Measurements from ENCODE around the gene NCBP3. TPM values are rescaled to one million over a fixed set of nuclear protein-coding genes. Genes with fewer than 3 reads are reported as not detected.

Gene NCBP3
- total and polyA plus RNA-seq, 9 of the 15 experiments (the other 6 are each of a cell fraction or from before 2014, with no cell fraction given), result 3.1 to 25.5 (median 20.5) TPM

GRCh38 chr17:3892095-3892998 lies 46.3 kb upstream of the NCBP3 start (continued):
- TF ChIP-seq, protein P1, sequence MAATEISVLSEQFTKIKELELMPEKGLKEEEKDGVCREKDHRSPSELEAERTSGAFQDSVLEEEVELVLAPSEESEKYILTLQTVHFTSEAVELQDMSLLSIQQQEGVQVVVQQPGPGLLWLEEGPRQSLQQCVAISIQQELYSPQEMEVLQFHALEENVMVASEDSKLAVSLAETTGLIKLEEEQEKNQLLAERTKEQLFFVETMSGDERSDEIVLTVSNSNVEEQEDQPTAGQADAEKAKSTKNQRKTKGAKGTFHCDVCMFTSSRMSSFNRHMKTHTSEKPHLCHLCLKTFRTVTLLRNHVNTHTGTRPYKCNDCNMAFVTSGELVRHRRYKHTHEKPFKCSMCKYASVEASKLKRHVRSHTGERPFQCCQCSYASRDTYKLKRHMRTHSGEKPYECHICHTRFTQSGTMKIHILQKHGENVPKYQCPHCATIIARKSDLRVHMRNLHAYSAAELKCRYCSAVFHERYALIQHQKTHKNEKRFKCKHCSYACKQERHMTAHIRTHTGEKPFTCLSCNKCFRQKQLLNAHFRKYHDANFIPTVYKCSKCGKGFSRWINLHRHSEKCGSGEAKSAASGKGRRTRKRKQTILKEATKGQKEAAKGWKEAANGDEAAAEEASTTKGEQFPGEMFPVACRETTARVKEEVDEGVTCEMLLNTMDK (IDR thresholded peaks at IDR 0.05; ENCODE audit: borderline replicate concordance, insufficient read depth, low read depth, low read length, poor library complexity, severe bottlenecking), result no peak
- TF ChIP-seq MEF2A (IDR thresholded peaks at IDR 0.05; ENCODE audit: control insufficient read depth, low read depth, low read length), result no peak
- no peak for TF ChIP-seq CEBPG (CRISPR knock-in tag; IDR thresholded peaks at IDR 0.05)
- TF ChIP-seq CEBPG (tag; conservative IDR thresholded peaks at IDR 0.05 in 1 of 2, IDR thresholded peaks at IDR 0.05 in 1 of 2), result no peak
- no peak for TF ChIP-seq ZNF217 (CRISPR knock-in tag; IDR thresholded peaks at IDR 0.05)
- TF ChIP-seq, protein P2, sequence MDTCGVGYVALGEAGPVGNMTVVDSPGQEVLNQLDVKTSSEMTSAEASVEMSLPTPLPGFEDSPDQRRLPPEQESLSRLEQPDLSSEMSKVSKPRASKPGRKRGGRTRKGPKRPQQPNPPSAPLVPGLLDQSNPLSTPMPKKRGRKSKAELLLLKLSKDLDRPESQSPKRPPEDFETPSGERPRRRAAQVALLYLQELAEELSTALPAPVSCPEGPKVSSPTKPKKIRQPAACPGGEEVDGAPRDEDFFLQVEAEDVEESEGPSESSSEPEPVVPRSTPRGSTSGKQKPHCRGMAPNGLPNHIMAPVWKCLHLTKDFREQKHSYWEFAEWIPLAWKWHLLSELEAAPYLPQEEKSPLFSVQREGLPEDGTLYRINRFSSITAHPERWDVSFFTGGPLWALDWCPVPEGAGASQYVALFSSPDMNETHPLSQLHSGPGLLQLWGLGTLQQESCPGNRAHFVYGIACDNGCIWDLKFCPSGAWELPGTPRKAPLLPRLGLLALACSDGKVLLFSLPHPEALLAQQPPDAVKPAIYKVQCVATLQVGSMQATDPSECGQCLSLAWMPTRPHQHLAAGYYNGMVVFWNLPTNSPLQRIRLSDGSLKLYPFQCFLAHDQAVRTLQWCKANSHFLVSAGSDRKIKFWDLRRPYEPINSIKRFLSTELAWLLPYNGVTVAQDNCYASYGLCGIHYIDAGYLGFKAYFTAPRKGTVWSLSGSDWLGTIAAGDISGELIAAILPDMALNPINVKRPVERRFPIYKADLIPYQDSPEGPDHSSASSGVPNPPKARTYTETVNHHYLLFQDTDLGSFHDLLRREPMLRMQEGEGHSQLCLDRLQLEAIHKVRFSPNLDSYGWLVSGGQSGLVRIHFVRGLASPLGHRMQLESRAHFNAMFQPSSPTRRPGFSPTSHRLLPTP (IDR thresholded peaks at IDR 0.05; ENCODE audit: borderline replicate concordance, extremely low read depth, insufficient read length), result no peak
- no peak for TF ChIP-seq CBX3 (IDR thresholded peaks at IDR 0.05; ENCODE audit: borderline replicate concordance in 1 of 2, low read length in 2 of 2)
- no peak for TF ChIP-seq HIVEP1 (CRISPR knock-in tag; IDR thresholded peaks at IDR 0.05)
- TF ChIP-seq, protein P3, sequence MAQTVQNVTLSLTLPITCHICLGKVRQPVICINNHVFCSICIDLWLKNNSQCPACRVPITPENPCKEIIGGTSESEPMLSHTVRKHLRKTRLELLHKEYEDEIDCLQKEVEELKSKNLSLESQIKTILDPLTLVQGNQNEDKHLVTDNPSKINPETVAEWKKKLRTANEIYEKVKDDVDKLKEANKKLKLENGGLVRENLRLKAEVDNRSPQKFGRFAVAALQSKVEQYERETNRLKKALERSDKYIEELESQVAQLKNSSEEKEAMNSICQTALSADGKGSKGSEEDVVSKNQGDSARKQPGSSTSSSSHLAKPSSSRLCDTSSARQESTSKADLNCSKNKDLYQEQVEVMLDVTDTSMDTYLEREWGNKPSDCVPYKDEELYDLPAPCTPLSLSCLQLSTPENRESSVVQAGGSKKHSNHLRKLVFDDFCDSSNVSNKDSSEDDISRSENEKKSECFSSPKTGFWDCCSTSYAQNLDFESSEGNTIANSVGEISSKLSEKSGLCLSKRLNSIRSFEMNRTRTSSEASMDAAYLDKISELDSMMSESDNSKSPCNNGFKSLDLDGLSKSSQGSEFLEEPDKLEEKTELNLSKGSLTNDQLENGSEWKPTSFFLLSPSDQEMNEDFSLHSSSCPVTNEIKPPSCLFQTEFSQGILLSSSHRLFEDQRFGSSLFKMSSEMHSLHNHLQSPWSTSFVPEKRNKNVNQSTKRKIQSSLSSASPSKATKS (CRISPR knock-in tag; IDR thresholded peaks at IDR 0.05), result no peak
- no peak for TF ChIP-seq PHB2 (IDR thresholded peaks at IDR 0.05; ENCODE audit: low read depth)
